Fibroblast of lung (primary cell): ENCODE data around the gene TOMT.

Experiments used
- EZH2 ChIP-seq: IDR thresholded peaks from 2 replicates; pipeline ENCODE4 v1.5.1; 2012; ENCODE audit warnings: low read length, control low read depth, mild to moderate bottlenecking; ENCODE audit errors: missing control alignments
- TF ChIP-seq, protein P1 (sequence below), 2 donors: IDR thresholded peaks in 1 of 2; conservative IDR thresholded peaks in 1 of 2; 1 replicate in 1 of 2; 2 replicates in 1 of 2; pipeline ENCODE4 v1.5.1; 2011 to 2012; ENCODE audit warnings: low read length in 2 of 2, control low read depth in 1 of 2, inconsistent platforms in 1 of 2, low read depth in 1 of 2, mild to moderate bottlenecking in 1 of 2

- TF ChIP-seq, protein P1, sequence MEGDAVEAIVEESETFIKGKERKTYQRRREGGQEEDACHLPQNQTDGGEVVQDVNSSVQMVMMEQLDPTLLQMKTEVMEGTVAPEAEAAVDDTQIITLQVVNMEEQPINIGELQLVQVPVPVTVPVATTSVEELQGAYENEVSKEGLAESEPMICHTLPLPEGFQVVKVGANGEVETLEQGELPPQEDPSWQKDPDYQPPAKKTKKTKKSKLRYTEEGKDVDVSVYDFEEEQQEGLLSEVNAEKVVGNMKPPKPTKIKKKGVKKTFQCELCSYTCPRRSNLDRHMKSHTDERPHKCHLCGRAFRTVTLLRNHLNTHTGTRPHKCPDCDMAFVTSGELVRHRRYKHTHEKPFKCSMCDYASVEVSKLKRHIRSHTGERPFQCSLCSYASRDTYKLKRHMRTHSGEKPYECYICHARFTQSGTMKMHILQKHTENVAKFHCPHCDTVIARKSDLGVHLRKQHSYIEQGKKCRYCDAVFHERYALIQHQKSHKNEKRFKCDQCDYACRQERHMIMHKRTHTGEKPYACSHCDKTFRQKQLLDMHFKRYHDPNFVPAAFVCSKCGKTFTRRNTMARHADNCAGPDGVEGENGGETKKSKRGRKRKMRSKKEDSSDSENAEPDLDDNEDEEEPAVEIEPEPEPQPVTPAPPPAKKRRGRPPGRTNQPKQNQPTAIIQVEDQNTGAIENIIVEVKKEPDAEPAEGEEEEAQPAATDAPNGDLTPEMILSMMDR (conservative IDR thresholded peaks at IDR 0.05 in 1 of 2, IDR thresholded peaks at IDR 0.05 in 1 of 2; ENCODE audit: low read depth in 1 of 2, low read length in 2 of 2) = no peak
- no peak for TF ChIP-seq EZH2
Measured at GRCh38 chr11:72085621-72086351, 19.9 kb upstream of the TOMT start.
